Muscle layer of duodenum (tissue), 2 donors: Measurements from ENCODE around the gene SPEF1.

Experiments
- H3K27ac ChIP-seq: one replicate; pipeline ENCODE4 v1.7.0; 2013; ENCODE audit warnings: mild to moderate bottlenecking, low read length
- H3K27me3 ChIP-seq: one replicate; pipeline ENCODE4 v1.7.0; 2013; ENCODE audit warnings: low read depth, mild to moderate bottlenecking, control low read depth, low read length
- H3K36me3 ChIP-seq, 2 donors: one replicate each; pipeline ENCODE4 v1.7.0; 2013; ENCODE audit warnings: low read length in 2 of 2, control low read depth in 1 of 2, mild to moderate bottlenecking in 1 of 2; ENCODE audit not compliant: insufficient read depth in 2 of 2, control insufficient read depth in 1 of 2
- H3K4me1 ChIP-seq, 2 donors: one replicate each; pipeline ENCODE4 v1.7.0; 2013; ENCODE audit warnings: low read length in 2 of 2, mild to moderate bottlenecking in 2 of 2, control low read depth in 1 of 2, moderate library complexity in 1 of 2; ENCODE audit not compliant: insufficient read depth in 2 of 2, control insufficient read depth in 1 of 2
- H3K4me3 ChIP-seq, 2 donors: one replicate each; pipeline ENCODE4 v1.7.0; 2013; ENCODE audit warnings: low read length in 2 of 2, low read depth in 1 of 2, mild to moderate bottlenecking in 1 of 2
- H3K9me3 ChIP-seq, 2 donors: one replicate each; pipeline ENCODE4 v1.7.0; 2013; ENCODE audit warnings: low read length in 2 of 2, control low read depth in 1 of 2, mild to moderate bottlenecking in 1 of 2; ENCODE audit not compliant: control insufficient read depth in 1 of 2
- donor health status: healthy.

SPEF1 gene

DNA sequence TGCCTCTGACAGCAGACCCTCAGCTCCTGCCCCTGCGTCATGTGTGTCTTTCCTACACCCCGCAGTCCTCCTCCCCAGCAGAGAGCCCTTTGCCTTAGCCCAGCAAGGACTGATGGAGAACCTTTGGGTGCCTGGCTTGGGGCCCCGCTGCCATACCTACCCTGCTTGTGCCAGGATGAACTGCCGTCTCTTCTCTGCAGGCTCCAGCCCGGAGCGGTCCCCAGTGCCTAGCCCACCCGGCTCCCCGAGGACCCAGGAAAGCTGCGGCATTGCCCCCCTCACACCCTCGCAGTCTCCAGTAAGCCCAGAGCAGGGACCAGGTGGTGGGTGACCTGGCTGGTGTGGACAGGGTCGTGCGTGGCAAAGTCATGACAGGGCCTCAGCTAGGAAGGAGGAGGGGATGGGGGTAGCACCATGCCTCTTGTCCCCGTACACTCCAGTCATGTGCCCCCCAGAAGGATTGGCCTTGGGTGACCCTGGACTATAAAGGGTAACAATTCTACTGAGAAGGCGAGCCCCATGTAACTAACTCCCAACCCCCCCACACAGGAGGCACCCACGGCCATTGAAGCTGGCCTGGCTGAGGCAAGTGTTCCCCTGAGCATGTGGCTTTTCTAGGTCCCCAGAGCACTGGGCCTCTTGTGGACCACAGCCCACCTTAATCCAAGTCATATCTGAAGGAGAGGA lies 40.5 kb downstream of the SPEF1 start:
- Histone ChIP-seq H3K9me3 (no peaks in the 10 kb centered on the region), H3K36me3 (no peaks in the 10 kb centered on the region), H3K27me3 (no peaks in the 10 kb centered on the region), H3K4me3 (no peak overlapping the region), H3K27ac (no peak overlapping the region), H3K4me1 (no peaks in the 10 kb centered on the region)

- Histone ChIP-seq H3K27ac (no peak overlapping the region), H3K4me3 (no peak overlapping the region)
These were observed 41.3 kb downstream of the SPEF1 start for GRCh38 chr20:3739926-3740451.

GRCh38 chr20:3739054-3739925 lies 42.0 kb downstream of the SPEF1 start:
- no peaks in the 10 kb centered on the region for H3K9me3 ChIP-seq
- H3K4me1 ChIP-seq, result no peaks in the 10 kb centered on the region
- H3K4me3 ChIP-seq, result no peak overlapping the region
- H3K27ac ChIP-seq, result no peak overlapping the region
- no peaks in the 10 kb centered on the region for H3K27me3 ChIP-seq
- H3K36me3 ChIP-seq, result no peaks in the 10 kb centered on the region

More at GRCh38 chr20:3739926-3740451, 41.3 kb downstream of the SPEF1 start:
- Histone ChIP-seq H3K27me3 (no peaks in the 10 kb centered on the region), H3K4me1 (no peaks in the 10 kb centered on the region), H3K36me3 (no peaks in the 10 kb centered on the region), H3K9me3 (no peaks in the 10 kb centered on the region)

- H3K4me3 ChIP-seq, result no peak overlapping the region
- H3K9me3 ChIP-seq, result no peaks in the 10 kb centered on the region
- no peaks in the 10 kb centered on the region for H3K4me1 ChIP-seq
- no peak overlapping the region for H3K27ac ChIP-seq
- H3K27me3 ChIP-seq, result no peaks in the 10 kb centered on the region
- no peaks in the 10 kb centered on the region for H3K36me3 ChIP-seq
These were observed 42.9 kb downstream of the SPEF1 start for GRCh38 chr20:3738111-3739053.

- H3K4me3 ChIP-seq, result no peak overlapping the region
- no peaks in the 10 kb centered on the region for H3K4me1 ChIP-seq
- peaks cover 4% of the 10 kb centered on the region for H3K27me3 ChIP-seq
- H3K27ac ChIP-seq, result no peak overlapping the region
- H3K36me3 ChIP-seq, result no peaks in the 10 kb centered on the region
- H3K9me3 ChIP-seq, result no peaks in the 10 kb centered on the region
These were observed 45.5 kb downstream of the SPEF1 start for GRCh38 chr20:3735768-3736167.

DNA sequence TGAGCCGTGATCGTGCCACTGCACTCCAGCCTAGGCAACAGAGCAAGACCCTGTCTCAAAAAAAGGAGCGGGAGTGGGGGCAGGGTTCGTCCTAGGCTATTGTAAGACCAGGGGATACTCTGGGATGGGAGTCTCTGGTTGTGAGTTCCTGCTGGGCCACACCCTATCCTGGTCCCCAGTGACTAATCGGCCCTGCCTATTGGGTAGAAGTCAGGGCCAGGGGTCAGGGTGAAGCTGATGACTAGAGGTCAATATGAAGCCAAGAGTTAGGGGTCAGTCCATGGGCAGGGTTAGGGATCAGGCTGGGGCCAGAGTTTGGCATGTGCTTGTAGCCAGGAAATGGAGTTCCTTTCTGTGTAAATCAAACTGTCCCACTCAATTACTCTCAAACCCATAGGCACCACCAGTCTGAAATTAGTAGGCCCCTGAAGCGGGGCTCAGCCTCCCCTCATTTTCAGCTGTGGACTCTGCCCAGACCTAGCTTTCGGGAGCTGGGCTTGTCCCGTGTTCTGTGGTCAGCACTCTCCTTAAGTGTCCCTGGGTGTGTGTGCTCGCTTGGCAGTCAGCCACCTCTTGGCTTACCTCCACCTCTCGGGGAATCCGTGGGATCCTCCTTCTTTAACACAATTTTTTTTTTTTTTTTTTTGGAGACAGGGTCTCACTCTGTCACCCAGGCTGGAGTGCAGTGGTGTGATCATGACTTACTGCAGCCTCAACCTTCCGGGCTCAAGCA lies 47.0 kb downstream of the SPEF1 start:
- Histone ChIP-seq H3K27ac (no peak overlapping the region), H3K9me3 (no peaks in the 10 kb centered on the region), H3K4me1 (no peaks in the 10 kb centered on the region), H3K27me3 (peaks cover 4% of the 10 kb centered on the region), H3K36me3 (no peaks in the 10 kb centered on the region), H3K4me3 (peak overlapping the region in 1 of 2 donors; percentile 42)

GRCh38 chr20:3733119-3733995 lies 47.9 kb downstream of the SPEF1 start:
- no peak overlapping the region for H3K27ac ChIP-seq
- H3K4me3 ChIP-seq, result peak overlapping the region in 1 of 2 donors; percentile 42
- H3K4me1 ChIP-seq, result peaks cover 0 to 8% of the 10 kb centered on the region in 2 donors
- H3K27me3 ChIP-seq, result peaks cover 4% of the 10 kb centered on the region
- no peaks in the 10 kb centered on the region for H3K9me3 ChIP-seq
- H3K36me3 ChIP-seq, result no peaks in the 10 kb centered on the region

DNA sequence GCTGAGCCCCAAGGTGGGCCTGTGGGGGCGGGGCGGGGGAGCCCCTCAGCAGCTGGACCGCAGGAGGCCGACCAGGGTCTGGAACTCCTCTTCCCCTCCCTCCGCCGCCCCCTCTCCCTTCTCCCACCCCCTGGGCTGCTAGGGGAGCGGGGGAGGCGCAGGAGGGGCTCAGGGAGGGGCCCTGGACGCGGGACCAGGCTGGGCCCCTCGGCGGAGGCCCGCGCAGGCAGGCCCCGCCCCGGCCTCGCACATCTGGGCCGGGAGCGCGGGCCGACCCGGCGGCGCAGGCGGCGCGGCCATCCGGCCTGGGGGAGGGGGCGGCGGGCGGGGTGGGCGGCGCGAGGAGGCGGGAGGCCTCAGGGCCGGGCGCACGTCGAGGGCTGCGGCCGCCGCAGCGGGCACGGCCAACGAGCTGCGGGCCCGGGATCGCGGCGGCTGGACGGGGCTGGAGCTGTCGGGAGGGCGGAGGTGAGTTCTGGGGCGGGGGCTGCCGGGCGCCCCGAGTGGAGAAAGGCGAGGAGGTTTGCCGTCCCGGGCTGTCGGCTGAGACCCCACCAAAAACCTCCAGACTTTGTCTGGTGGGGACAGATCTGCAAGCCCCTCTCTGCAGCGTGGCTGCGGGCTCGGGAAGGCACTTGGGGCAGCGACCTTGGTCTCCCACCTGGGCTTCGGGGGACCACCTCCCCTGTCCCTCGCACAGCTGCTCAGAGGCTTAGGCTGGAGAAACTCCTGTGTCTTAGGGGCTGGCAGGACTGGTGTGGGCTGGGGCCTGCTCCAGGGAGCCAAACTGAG lies 48.7 kb downstream of the SPEF1 start, which contains the start of gene HSPA12B:
TSS of gene HSPA12B (plus strand) at position 359 of the 792 bp plus-strand sequence. CDS start 5,990 bp downstream, outside the sequence.
- no peak within 1 kb of the TSS for H3K27ac ChIP-seq
- H3K4me3 ChIP-seq, result peak within 1 kb of the TSS in 1 of 2 donors; percentile 42
- peaks cover 0 to 9% of the 10 kb centered on the region in 2 donors for H3K4me1 ChIP-seq
- no peaks in the 10 kb centered on the region for H3K9me3 ChIP-seq
- no peaks in the 10 kb centered on the region for H3K36me3 ChIP-seq
- H3K27me3 ChIP-seq, result peaks cover 4% of the 10 kb centered on the region

GRCh38 chr20:3731944-3732326 lies 49.3 kb downstream of the SPEF1 start:
- Histone ChIP-seq H3K27me3 (peaks cover 4% of the 10 kb centered on the region), H3K4me3 (no peak overlapping the region), H3K27ac (no peak overlapping the region), H3K36me3 (no peaks in the 10 kb centered on the region), H3K9me3 (no peaks in the 10 kb centered on the region), H3K4me1 (peaks cover 0 to 9% of the 10 kb centered on the region in 2 donors)
